Activated CD4-positive, CD25-positive, alpha-beta regulatory T cell (primary cell): Measurements from ENCODE around the gene HLCS.

Experiments used
- DNase-seq, 4 experiments: peaks; one replicate each; lab custom pipeline; 2025; lab: John Stamatoyannopoulos, UW

Gene HLCS

GRCh38 chr21:36719614-36720013 lies 246.9 kb downstream of the HLCS start:
- no peak for DNase-seq

- DNase-seq, result no peak
Observed at GRCh38 chr21:36718951-36719501, 247.4 kb downstream of the HLCS start.

- DNase-seq, result no peak
Observed at GRCh38 chr21:36717976-36718375, 248.5 kb downstream of the HLCS start.

GRCh38 chr21:36716836-36717235 lies 249.6 kb downstream of the HLCS start:
- DNase-seq, result no peak

GRCh38 chr21:36716387-36716786 lies 250.1 kb downstream of the HLCS start:
- DNase-seq, result no peak

- no peak for DNase-seq
Observed at GRCh38 chr21:36713746-36714145, 252.7 kb downstream of the HLCS start.

GRCh38 chr21:36710729-36711048 lies 255.8 kb downstream of the HLCS start:
- no peak for DNase-seq

- DNase-seq, result no peak
Observed at GRCh38 chr21:36709868-36710728, 256.4 kb downstream of the HLCS start.

GRCh38 chr21:36709030-36709867 lies 257.2 kb downstream of the HLCS start:
- DNase-seq, result no peak

GRCh38 chr21:36708286-36709029 lies 258.0 kb downstream of the HLCS start:
- DNase-seq, result no peak

- no peak for DNase-seq
Observed at GRCh38 chr21:36707763-36708285, 258.6 kb downstream of the HLCS start.

- DNase-seq, result no peak
Observed at GRCh38 chr21:36706951-36707762, 259.3 kb downstream of the HLCS start.

- DNase-seq, result no peak
Observed at GRCh38 chr21:36706482-36706852, 260.0 kb downstream of the HLCS start.

- DNase-seq, result no peak
Observed at GRCh38 chr21:36705679-36706481, 260.6 kb downstream of the HLCS start.

- no peak for DNase-seq
Observed at GRCh38 chr21:36704958-36705678, 261.4 kb downstream of the HLCS start.

- no peak for DNase-seq
Observed at GRCh38 chr21:36704281-36704957, 262.1 kb downstream of the HLCS start.

- DNase-seq, result no peak
Observed at GRCh38 chr21:36703626-36704280, 262.7 kb downstream of the HLCS start.

- DNase-seq, result no peak
Observed at GRCh38 chr21:36703123-36703522, 263.3 kb downstream of the HLCS start.

GRCh38 chr21:36702622-36702968 lies 263.9 kb downstream of the HLCS start:
- no peak for DNase-seq
